Tibial artery (tissue), 4 donors: ENCODE measurements around the gene NCOR2.

Experiments
- DNase-seq, 2 donors: peaks; one replicate each; pipeline ENCODE4 v3.0.0-alpha.2; 2019
- H3K27ac ChIP-seq, 2 donors: fragments of 200-600 bp; sonication (generic) in 1 of 2; 1 replicate in 1 of 2; 2 replicates in 1 of 2; pipeline ENCODE4 v1.5.1; 2018 to 2019; ENCODE audit warnings: mild to moderate bottlenecking in 1 of 2
- H3K27me3 ChIP-seq, 2 donors: fragments of 200-600 bp; sonication (generic) in 1 of 2; one replicate each; pipeline versions ENCODE4 v1.5.1 to v1.6.0; 2016 to 2019
- H3K36me3 ChIP-seq, 3 donors: fragments of 200-600 bp; sonication (generic) in 2 of 3; one replicate each; pipeline ENCODE4 v1.5.1; 2016 to 2019; ENCODE audit warnings: mild to moderate bottlenecking in 2 of 3
- H3K4me1 ChIP-seq, 4 donors: fragments of 200-600 bp; sonication (generic) in 2 of 4; 1 replicate in 3 of 4; 2 replicates in 1 of 4; pipeline ENCODE4 v1.5.1; 2016 to 2019
- H3K4me3 ChIP-seq, 2 donors: fragments of 200-600 bp; sonication (generic) in 1 of 2; 1 replicate in 1 of 2; 2 replicates in 1 of 2; pipeline ENCODE4 v1.5.1; 2018 to 2019; ENCODE audit warnings: mild to moderate bottlenecking in 2 of 2
- H3K9me3 ChIP-seq, 3 donors: fragments of 200-600 bp; sonication (generic) in 1 of 3; one replicate each; pipeline ENCODE4 v1.5.1; 2016 to 2019
- intact Hi-C: fragments of 100-400 bp; cut with DNase I; formaldehyde crosslinking; loops from one replicate; pipeline ENCODE4 v1.15.0; 2023; ENCODE audit warnings: low total_unique reads
- TF ChIP-seq, protein P1 (sequence below), 2 experiments: fragments of 200-600 bp in 1 of 2; fragments of 450-650 bp in 1 of 2; IDR thresholded peaks; one replicate each; pipeline ENCODE4 v1.5.1; 2017 to 2019; ENCODE audit warnings: antibody characterized with exemption in 2 of 2, mild to moderate bottlenecking in 1 of 2, moderate library complexity in 1 of 2

NCOR2 gene

DNA sequence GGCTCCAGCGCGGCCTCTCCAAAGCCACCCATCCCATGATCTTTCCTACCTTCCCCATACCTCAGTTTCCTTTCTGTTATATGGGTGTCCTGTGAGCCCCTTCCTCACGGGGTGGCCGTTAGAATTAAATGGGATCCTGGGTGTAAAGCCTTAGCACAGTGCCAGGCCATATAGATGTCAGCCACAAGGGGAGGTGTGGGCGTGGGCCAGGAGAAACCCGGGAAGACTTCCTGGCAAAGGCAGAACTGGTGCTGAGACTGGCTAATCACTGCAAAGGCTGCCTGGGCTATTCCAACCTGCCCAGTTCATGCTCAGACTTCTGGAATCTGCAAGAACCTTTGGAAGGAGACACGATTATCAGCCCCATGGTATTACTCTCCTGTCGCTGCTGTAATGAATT lies 11.0 kb upstream of the NCOR2 start:
- peaks cover 0 to 12% (median 0%) of the 10 kb centered on the region in 4 donors for H3K4me1 ChIP-seq
- H3K27ac ChIP-seq = no peak overlapping the region
- intact Hi-C loops = no loop called here
- DNase-seq = no peak
- no peak overlapping the region for H3K4me3 ChIP-seq
- no peaks in the 10 kb centered on the region for H3K36me3 ChIP-seq
- H3K9me3 ChIP-seq = peaks cover 0 to 8% (median 0%) of the 10 kb centered on the region in 3 donors
- H3K27me3 ChIP-seq = no peaks in the 10 kb centered on the region
- TF ChIP-seq, protein P1, sequence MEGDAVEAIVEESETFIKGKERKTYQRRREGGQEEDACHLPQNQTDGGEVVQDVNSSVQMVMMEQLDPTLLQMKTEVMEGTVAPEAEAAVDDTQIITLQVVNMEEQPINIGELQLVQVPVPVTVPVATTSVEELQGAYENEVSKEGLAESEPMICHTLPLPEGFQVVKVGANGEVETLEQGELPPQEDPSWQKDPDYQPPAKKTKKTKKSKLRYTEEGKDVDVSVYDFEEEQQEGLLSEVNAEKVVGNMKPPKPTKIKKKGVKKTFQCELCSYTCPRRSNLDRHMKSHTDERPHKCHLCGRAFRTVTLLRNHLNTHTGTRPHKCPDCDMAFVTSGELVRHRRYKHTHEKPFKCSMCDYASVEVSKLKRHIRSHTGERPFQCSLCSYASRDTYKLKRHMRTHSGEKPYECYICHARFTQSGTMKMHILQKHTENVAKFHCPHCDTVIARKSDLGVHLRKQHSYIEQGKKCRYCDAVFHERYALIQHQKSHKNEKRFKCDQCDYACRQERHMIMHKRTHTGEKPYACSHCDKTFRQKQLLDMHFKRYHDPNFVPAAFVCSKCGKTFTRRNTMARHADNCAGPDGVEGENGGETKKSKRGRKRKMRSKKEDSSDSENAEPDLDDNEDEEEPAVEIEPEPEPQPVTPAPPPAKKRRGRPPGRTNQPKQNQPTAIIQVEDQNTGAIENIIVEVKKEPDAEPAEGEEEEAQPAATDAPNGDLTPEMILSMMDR (IDR thresholded peaks at IDR 0.05) = no peak

DNA sequence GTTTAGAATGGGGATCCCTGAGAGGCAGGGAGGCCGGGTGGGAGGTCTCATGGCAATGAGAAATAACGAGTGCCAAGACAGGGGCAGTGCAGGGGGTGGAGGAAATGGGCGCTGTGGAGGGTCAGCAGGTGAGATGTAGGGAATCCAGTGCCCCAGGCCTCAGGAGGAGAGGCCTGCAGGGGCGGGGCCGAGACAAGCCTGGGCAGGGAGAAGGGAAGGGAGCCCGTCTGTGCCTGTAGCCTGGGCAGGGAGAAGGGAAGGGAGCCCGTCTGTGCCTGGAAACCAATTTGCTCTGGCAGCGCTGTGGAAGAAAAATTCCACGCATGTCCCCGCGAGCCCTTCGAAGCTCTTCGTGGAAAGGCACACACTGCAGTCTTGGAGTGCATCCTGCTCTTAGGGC lies 10.6 kb upstream of the NCOR2 start:
- Histone ChIP-seq H3K4me1 (peaks cover 0 to 12% (median 0%) of the 10 kb centered on the region in 4 donors), H3K4me3 (no peak overlapping the region), H3K36me3 (no peaks in the 10 kb centered on the region), H3K27ac (no peak overlapping the region), H3K9me3 (peaks cover 0 to 8% (median 0%) of the 10 kb centered on the region in 3 donors), H3K27me3 (no peaks in the 10 kb centered on the region)
- TF ChIP-seq, protein P1 (IDR thresholded peaks at IDR 0.05) = no peak
- intact Hi-C loops = no loop called here
- no peak for DNase-seq

DNA sequence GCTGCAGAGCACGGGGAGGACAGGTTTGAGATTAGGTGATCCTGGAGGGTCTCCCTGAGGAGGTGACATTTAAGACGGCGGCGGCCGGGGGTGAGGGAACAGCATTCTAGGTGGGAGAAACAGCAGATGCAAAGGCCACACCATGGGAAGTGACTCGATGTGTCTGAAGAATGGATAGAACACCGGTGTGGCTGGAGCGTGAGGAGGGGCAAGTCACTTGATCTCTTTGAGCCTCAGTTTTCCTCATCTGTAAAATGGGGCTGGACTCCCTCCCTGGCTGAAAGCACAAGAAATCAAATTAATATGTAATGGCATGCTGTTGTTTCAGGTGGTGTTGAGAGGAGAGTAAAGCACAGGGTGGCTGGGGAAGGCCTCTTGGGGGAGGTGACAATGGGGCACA lies 10.0 kb upstream of the NCOR2 start:
- TF ChIP-seq, protein P1 (IDR thresholded peaks at IDR 0.05) = no peak
- no peak for DNase-seq
- H3K36me3 ChIP-seq = no peaks in the 10 kb centered on the region
- H3K4me1 ChIP-seq = peaks cover 0 to 6% (median 0%) of the 10 kb centered on the region in 4 donors
- no peak overlapping the region for H3K4me3 ChIP-seq
- peaks cover 0 to 8% (median 0%) of the 10 kb centered on the region in 3 donors for H3K9me3 ChIP-seq
- no peaks in the 10 kb centered on the region for H3K27me3 ChIP-seq
- intact Hi-C loops = no loop called here
- no peak overlapping the region for H3K27ac ChIP-seq

DNA sequence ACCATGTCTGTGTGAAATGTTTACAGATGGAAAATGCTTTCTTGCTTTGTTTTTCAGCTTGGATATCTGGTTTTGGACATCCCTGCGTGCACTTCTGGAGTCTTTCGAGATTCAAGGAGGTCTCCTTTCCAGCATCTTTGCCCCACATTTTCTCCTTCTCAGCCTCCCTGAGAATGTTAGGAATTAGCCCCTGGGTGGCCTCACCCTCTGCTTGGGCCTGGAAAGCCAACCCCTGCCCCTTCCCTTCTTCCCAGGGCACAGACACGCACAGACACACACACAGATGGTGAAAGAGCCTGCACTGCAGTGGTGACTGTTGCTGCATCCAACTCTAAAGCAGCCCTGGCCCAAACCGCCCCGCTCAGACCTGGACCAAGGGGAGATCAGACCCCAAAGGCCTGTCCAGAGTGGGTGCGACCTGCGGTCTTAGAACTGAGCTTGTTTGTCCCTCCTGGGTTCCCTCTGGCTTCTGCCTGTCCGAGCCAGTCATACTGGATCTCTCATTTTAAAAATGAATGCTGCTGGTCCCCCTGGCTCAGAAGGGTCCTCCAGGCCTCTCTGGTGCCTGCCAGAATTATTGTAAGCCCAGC lies 8.7 kb upstream of the NCOR2 start:
- intact Hi-C loops = no loop called here
- peaks cover 0 to 8% (median 0%) of the 10 kb centered on the region in 3 donors for H3K9me3 ChIP-seq
- no peak for DNase-seq
- TF ChIP-seq, protein P1 (IDR thresholded peaks at IDR 0.05) = no peak
- no peaks in the 10 kb centered on the region for H3K36me3 ChIP-seq
- H3K4me3 ChIP-seq = no peak overlapping the region
- H3K4me1 ChIP-seq = no peaks in the 10 kb centered on the region
- H3K27ac ChIP-seq = no peak overlapping the region
- no peaks in the 10 kb centered on the region for H3K27me3 ChIP-seq

DNA sequence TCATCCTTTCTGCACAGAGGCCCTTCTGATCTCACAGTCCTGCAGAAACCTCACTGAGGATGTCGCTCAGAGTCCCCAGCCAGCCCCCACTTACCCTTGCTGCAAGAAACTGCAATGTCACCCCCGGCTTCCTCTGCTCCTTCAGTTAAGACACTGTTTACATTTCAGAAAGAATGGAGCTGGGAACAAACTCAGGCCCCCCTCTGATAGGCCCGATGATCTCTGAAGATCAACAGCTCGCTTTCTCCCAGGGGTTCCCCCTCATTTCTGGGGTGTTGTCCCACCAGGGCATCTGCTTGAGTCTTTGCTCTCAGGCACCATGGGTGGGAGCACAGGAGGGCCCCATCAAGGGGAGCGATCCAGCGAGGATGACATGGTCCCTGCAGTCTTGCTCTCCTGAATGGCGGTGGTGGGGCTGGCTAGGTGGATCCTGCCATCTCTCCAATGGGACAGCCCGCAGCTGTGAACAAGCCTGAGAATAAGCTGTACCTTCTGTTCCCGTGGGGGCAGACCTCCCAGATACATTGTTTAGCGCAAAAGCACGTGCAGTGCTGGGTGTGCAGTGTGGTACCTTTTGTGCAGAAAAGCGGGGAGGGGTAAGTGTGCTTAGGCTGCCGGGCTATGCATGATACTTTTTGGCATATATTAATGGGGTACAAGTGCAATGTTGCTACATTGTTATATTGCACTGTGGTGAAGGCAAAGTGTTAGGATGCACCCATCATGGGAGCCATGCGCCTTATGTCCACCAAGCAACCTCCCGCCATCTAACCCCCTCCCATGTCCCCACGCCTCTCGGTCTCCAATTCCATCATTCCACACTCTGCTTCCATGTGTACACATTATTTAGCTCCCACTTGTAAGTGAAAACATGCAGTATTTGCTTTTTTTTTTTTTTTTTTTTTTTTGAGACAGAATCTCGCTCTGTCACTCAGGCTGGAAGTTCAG lies 6.7 kb upstream of the NCOR2 start:
- Histone ChIP-seq H3K27ac (no peak overlapping the region), H3K9me3 (peaks cover 0 to 8% (median 0%) of the 10 kb centered on the region in 3 donors), H3K4me3 (no peak overlapping the region), H3K36me3 (no peaks in the 10 kb centered on the region), H3K4me1 (peaks cover under 1 to 7% (median 3%) of the 10 kb centered on the region in 4 donors), H3K27me3 (no peaks in the 10 kb centered on the region)
- no peak for DNase-seq
- intact Hi-C loops = no loop called here
- TF ChIP-seq, protein P1 (IDR thresholded peaks at IDR 0.05) = no peak
